NCI-H524 treated with DMSO at 0.1 percent for 48 hours (cell line): ENCODE results near the gene THSD4.
"Not testable (repeated sequence)": the region's sequence is repeated elsewhere in the genome, so short reads cannot be mapped to it uniquely, and the experiment has no call there.

Experiments
- DNase-seq: peaks from one replicate; lab custom pipeline; 2025; lab: John Stamatoyannopoulos, UW

Gene THSD4

DNA sequence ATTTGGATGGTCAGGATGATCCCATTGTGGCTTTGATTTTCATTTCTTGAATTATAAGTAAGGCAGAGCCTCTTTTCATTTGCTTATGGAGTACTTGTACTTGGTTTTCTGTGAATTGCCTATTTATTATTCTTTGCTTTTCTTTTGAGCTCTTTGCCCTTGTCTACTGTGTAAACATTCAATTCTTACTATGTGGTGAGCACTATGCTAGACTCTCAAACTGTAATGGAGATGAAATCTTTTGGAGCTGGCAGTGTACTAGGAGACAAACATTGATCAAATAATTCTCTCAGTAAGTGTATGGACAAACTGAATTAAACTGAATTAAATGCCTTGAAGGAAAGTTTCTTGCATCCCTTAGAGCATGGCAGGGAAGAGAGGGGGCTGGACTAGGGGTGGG is 608.1 kb downstream of the THSD4 start:
- DNase-seq: no peak

DNA sequence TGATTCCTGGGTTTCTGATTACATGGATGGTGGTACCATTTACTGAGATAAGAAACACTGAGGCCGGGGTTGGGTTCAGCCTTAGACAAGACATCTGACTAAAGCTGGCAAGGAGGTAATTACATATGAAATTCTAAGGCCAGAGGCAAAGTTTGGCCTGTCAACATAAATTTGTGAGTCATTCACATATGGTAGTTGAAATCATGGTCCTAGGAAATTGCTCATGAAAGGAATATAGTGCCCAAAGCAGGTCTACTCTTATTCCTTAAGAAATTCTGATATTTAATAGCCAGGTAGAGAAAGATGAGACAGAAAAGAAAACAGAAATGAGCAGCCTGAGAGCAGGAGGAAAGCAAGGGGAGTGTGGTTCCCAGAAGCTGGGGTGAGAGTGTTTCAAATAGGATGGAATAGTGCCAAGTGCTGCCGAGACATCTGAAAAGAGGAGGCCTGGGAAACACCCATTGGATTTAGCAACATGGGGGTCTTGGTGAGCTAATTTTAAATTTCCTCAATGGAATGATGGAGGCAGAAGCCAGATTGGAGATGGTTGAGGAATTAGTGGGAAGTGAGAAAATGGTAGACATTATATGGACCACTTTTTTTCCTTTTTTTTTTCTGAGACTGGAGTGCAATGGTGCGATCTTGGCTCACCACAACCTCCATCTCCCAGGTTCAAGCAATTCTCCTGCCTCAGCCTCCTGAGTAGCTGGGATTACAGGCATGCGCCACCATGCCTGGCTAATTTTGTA is 610.1 kb downstream of the THSD4 start:
- not testable (repeated sequence) for DNase-seq

DNA sequence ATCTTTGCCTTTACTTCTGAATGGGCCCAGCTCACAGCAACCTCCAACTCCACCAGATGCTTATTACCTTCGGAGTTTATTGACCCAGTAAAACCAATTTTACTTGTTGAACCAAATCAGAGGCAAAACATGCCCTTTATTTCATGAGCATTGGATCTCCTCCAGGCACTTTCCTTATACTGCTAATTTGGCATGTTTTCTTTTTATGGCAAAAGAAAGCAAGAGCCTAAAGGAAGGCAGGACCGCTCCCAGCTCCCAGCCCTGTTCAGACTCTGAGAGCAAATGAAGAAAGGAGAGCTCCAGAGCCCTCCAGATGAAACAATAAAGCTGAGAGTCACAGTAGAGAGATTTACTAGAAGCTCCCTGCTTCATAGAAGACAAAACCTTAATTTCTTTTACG is 613.6 kb downstream of the THSD4 start:
- DNase-seq: no peak

GRCh38 chr15:71729319-71729718 is 614.0 kb downstream of the THSD4 start:
- DNase-seq: no peak

GRCh38 chr15:71730277-71731144 is 615.2 kb downstream of the THSD4 start:
- no peak for DNase-seq

GRCh38 chr15:71732636-71733035 is 617.4 kb downstream of the THSD4 start:
- no peak for DNase-seq

GRCh38 chr15:71733122-71733521 is 617.9 kb downstream of the THSD4 start:
- DNase-seq: no peak

GRCh38 chr15:71734709-71735384 is 619.6 kb downstream of the THSD4 start:
- DNase-seq: no peak

DNA sequence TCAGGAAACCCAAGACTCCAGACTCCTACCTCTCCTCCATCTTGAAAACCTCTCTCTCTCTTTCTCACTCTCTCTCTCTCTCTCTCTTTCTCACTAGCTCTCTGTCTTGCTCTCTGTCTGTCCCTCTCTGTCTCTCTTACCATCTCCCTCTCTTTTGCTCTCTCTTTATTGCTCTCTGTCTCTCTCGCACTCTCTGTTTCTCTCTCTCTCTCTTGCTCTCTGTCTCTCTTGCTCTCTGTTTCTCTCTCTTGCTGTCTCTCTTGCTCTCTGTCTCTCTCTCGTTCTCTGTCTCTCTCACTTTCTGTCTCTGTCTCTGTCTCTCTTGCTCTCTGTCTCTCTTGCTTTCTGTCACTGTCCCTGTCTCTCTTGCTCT is 620.1 kb downstream of the THSD4 start:
- no peak for DNase-seq

DNA sequence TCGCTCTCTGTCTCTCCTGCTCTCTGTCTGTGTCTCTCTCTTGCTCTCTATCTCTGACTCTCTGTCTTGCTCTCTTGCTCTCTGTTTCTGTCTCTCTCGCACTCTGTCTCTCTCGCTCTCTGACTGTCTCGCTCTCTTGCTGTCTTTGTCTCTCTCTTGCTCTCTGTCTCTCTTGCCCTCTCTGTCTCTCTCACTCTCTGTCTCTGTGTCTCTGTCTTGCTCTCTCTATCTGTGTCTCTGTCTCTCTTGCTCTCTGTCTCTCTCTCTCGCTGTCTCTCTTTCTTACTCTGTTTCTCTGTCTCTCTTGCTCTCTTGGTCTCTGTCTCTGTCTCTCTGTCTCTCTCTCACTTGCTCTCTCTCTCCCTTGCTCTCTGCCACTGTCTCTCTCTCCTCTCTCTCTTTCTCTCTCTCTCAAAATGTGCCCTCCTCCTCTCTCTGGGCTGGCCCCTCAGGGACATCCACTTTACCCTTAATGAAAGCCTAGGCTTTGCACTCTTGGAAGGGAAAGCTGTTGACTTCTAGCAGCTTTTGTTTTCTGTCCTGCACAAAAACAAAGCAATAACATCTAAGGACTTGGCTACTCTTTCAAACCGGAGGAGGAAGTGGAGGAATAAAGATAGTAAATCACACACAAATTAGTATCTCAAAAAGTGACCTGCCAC is 621.1 kb downstream of the THSD4 start:
- no peak for DNase-seq

GRCh38 chr15:71737761-71738160 is 622.5 kb downstream of the THSD4 start:
- no peak for DNase-seq

DNA sequence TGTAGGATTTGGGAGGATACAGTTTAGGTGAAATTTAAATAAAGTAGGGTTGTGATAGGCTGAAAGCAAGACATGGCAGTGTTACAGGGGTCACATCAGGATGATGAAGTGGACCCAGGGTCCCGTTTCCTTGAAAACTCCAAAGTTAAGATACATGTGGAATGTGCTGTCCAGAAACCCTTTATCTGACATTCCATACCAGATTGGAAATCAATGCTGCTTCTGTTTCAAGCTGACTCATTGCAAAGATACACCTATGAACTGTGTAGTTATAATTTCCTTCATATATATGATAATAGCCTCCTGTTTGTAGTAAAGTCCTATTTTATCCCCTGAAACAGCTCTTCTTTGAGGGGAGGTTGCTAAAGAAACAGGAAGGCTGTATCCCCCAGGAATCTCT is 624.1 kb downstream of the THSD4 start:
- DNase-seq: no peak

DNA sequence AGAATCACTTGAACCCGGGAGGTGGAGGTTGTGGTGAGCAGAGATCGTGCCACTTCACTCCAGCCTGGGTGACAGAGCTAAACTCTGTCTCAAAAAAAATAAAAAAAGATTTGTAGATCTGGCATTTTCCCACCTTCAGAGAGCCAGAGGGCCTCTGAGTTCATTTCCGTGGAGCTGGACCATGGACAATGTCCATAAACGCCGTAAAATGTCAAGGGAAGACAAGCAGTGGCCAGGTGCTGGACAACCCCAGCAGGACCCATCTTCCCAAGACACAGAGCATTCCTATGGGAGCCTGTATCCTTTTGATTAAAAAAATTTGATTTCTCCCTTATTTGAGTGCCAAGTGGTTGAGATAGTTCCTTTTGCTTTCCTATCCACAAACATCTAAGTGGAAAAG is 627.7 kb downstream of the THSD4 start:
- DNase-seq: no peak

DNA sequence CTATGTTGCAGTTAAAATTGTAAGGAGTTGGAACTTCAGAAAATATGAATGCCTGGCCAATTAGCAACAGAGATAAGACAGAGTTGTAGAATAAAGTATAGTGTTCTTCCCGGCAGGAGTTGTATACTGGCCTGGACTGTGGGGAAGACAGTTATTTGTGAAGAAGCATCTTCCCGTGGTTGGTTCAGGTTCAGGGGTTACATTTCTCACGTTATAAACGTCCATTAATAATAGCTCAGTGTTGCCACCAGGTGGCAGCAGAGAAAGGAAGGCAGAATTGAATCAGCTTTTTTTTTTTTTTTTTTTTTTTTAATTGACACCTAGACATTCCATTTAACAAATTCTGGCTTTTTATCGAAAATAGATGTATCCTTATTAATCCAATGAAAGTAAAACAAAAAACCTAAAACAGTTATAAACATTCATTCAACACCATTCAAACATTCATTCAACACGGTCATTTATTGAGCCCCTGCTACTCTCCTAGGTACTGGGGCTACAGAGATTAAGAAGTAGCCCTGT is 628.7 kb downstream of the THSD4 start:
- peak; percentile 21 for DNase-seq

GRCh38 chr15:71746719-71747118 is 631.4 kb downstream of the THSD4 start:
- no peak for DNase-seq

- no peak for DNase-seq
Measured at GRCh38 chr15:71747128-71748083, 632.1 kb downstream of the THSD4 start.

DNA sequence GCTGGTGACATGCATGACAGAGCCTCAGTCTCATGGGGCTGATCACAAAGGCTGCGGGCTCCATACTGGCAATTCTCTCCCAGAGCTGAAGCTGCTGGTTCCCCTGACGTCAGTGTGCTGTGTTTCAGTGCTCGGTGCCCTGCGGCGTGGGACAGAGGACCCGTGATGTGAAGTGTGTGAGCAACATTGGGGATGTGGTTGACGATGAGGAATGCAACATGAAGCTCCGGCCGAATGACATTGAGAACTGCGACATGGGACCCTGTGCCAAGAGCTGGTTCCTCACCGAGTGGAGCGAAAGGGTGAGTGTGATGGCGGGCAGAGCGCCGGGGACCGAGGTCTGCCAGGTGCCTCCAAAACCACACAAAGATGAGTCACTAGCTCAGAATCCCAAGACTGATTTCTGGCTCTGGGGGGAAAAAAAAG is 633.0 kb downstream of the THSD4 start:
- no peak for DNase-seq

DNA sequence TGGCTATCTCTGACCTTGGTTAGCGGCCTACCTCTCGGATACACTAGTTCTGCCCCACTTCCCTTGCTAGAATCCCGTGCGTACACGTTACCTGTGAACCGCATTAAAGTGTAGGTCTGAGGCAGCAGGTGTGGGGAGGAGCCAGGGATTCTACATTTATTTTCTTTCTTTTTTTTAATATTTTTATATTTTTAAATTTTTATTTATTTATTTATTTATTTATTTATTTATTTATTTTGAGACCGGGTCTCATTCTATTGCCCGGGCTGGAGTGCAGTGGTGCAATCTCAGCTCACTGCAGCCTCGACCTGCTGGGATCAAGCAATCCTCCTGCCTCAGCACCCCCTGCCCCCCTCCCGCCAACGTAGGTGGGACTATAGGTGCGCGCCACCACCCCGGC is 634.2 kb downstream of the THSD4 start:
- DNase-seq: no peak

GRCh38 chr15:71752128-71752527 is 636.9 kb downstream of the THSD4 start:
- DNase-seq: no peak

DNA sequence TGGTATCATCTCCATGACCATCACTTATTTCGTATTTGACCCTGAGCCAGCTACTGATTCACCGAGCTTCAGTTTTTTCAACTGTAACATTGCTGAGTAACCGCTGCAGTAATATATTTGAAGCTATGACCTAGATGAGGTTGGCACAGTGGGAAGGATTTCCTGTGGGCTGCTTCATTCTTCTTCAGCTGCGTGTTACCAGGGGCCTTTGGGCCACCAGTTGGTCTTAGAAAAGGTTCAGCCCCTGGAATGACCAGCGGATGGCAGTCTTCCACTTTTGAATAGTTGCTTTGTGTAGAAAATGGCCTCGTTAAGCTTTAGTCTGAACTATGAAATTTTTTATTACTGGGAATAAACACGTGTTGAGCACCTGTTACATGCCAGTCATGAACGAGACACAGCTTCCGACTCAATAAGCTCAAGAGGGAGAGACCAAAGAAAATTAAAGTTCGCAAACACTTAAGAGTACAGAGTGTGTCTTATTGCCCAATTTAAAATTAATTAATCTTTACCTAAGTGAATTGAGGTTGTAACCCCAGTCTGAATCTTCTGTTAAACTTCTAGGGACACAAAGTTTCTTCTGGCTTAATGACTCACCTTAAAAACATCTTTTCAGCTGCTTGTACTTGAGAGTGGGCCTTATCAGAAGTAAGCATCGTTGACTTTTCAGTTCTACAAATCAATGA is 637.5 kb downstream of the THSD4 start:
- DNase-seq: peak; percentile 59
